H1 (cell line): ENCODE data around the gene WDR64. TPM values are rescaled to one million over a fixed set of nuclear protein-coding genes. Genes with fewer than 3 reads are reported as not detected.

ENCODE experiments used
- CTCF ChIA-PET: fragments of 300-600 bp; sonication (Branson Sonifier 250); formaldehyde crosslinking; loops from one replicate; lab custom pipeline; 2021; ENCODE audit not compliant: partially characterized antibody; lab: Charles Lee
- POLR2A ChIA-PET: fragments of 300-600 bp; sonication (Branson Sonifier 250); formaldehyde crosslinking; loops from one replicate; lab custom pipeline; 2021; ENCODE audit warnings: inconsistent platforms; ENCODE audit not compliant: partially characterized antibody; lab: Charles Lee
- DNase-seq, 2 experiments: peaks; one replicate each; pipeline versions ENCODE4 v3.0.0 to v3.0.0-alpha.2; 2010 to 2022; ENCODE audit warnings: low spot score in 2 of 2, low read depth in 1 of 2, mixed read lengths in 1 of 2
- FAIRE-seq: peaks from 2 replicates; lab custom pipeline; 2011; peaks lifted over from hg19 to GRCh38; lab: Jason Lieb, UNC
- H2AFZ ChIP-seq: 2 replicates; pipeline ENCODE4 v1.8.1; 2012; ENCODE audit warnings: low read length, inconsistent platforms
- H2AK5ac ChIP-seq: 2 replicates; pipeline ENCODE4 v1.6.1; 2013; ENCODE audit warnings: low read depth, low read length
- H2BK120ac ChIP-seq: replicated peaks from 2 replicates; pipeline ENCODE3; 2013; ENCODE audit warnings: low read depth, low read length, inconsistent platforms
- H2BK12ac ChIP-seq: 2 replicates; pipeline ENCODE4 v1.6.1; 2013; ENCODE audit warnings: low read depth, low read length
- H2BK15ac ChIP-seq: 2 replicates; pipeline ENCODE4 v1.6.1; 2013; ENCODE audit warnings: low read length
- H2BK20ac ChIP-seq: 2 replicates; pipeline ENCODE4 v1.6.1; 2013; ENCODE audit warnings: low read length
- H2BK5ac ChIP-seq: 2 replicates; pipeline ENCODE4 v1.6.1; 2013; ENCODE audit warnings: low read depth, low read length
- H3K14ac ChIP-seq: 2 replicates; pipeline ENCODE4 v1.6.1; 2013; ENCODE audit warnings: inconsistent platforms; ENCODE audit not compliant: insufficient read length
- H3K18ac ChIP-seq: 2 replicates; pipeline ENCODE4 v1.6.1; 2013; ENCODE audit warnings: low read length; ENCODE audit errors: extremely low read depth
- H3K23ac ChIP-seq: 2 replicates; pipeline ENCODE4 v1.6.1; 2013; ENCODE audit warnings: inconsistent platforms; ENCODE audit not compliant: insufficient read length
- H3K23me2 ChIP-seq: 2 replicates; pipeline ENCODE4 v1.6.1; 2013; ENCODE audit warnings: low read depth, low read length
- H3K27ac ChIP-seq: 2 replicates; pipeline ENCODE4 v1.6.1; 2011; ENCODE audit warnings: low read depth, low read length, inconsistent platforms
- H3K27me3 ChIP-seq, 4 experiments: replicated peaks in 1 of 4; 1 replicate in 1 of 4; 2 replicates in 3 of 4; pipeline versions ENCODE4 v1.6.1 to v1.8.1; 2011 to 2013; ENCODE audit warnings: low read length in 3 of 4, mild to moderate bottlenecking in 3 of 4, inconsistent platforms in 2 of 4, mixed read lengths in 2 of 4, moderate library complexity in 1 of 4; ENCODE audit not compliant: control insufficient read depth in 3 of 4, insufficient read depth in 3 of 4; ENCODE audit errors: extremely low read depth in 1 of 4
- H3K36me3 ChIP-seq, 4 experiments: 2 replicates each; pipeline versions ENCODE4 v1.6.1 to v1.8.1; 2011 to 2013; ENCODE audit warnings: mild to moderate bottlenecking in 4 of 4, low read length in 3 of 4, moderate library complexity in 2 of 4, control low read depth in 1 of 4, inconsistent platforms in 1 of 4; ENCODE audit not compliant: insufficient read depth in 4 of 4, control insufficient read depth in 2 of 4
- H3K4ac ChIP-seq: replicated peaks from 2 replicates; pipeline ENCODE3; 2013; ENCODE audit warnings: low read length, low read depth, mixed read lengths, inconsistent platforms; ENCODE audit not compliant: insufficient read length
- H3K4me1 ChIP-seq, 4 experiments: replicated peaks in 1 of 4; 1 replicate in 1 of 4; 2 replicates in 3 of 4; pipeline versions ENCODE4 v1.6.1 to v1.8.1; 2011 to 2013; ENCODE audit warnings: low read length in 3 of 4, inconsistent platforms in 2 of 4, mixed read lengths in 1 of 4; ENCODE audit not compliant: insufficient read depth in 4 of 4, control insufficient read depth in 3 of 4
- H3K4me2 ChIP-seq, 2 experiments: 2 replicates each; pipeline versions ENCODE4 v1.6.1 to v1.8.1; 2011 to 2013; ENCODE audit warnings: low read depth in 2 of 2, low read length in 2 of 2, control low read depth in 1 of 2, inconsistent platforms in 1 of 2, mild to moderate bottlenecking in 1 of 2; ENCODE audit not compliant: insufficient read depth in 1 of 2
- H3K4me3 ChIP-seq, 4 experiments: fragments of 200-600, 300-600 bp in 1 of 4; sonication (generic), shearing (Covaris generic), sonication (Bioruptor Twin) in 1 of 4; 2 replicates each; pipeline versions ENCODE4 v1.5.1 to v1.8.1; 2011 to 2016; ENCODE audit warnings: low read length in 4 of 4, low read depth in 3 of 4, control low read depth in 2 of 4, inconsistent platforms in 2 of 4, mild to moderate bottlenecking in 2 of 4, mixed read lengths in 1 of 4, moderate library complexity in 1 of 4; ENCODE audit not compliant: insufficient read depth in 2 of 4; ENCODE audit errors: extremely low read depth in 1 of 4
- H3K56ac ChIP-seq: replicated peaks from 2 replicates; pipeline ENCODE3; 2013; ENCODE audit warnings: low read depth, mild to moderate bottlenecking, mixed read lengths, low read length, inconsistent platforms; ENCODE audit not compliant: insufficient read length
- H3K79me1 ChIP-seq: 2 replicates; pipeline ENCODE4 v1.6.1; 2013; ENCODE audit warnings: low read depth, low read length, control low read depth
- H3K79me2 ChIP-seq, 2 experiments: 2 replicates each; pipeline versions ENCODE4 v1.6.1 to v1.8.1; 2012 to 2013; ENCODE audit warnings: low read length in 2 of 2, mild to moderate bottlenecking in 2 of 2, inconsistent platforms in 1 of 2; ENCODE audit not compliant: insufficient read depth in 2 of 2, control insufficient read depth in 1 of 2
- H3K9ac ChIP-seq, 4 experiments: replicated peaks in 1 of 4; 1 replicate in 1 of 4; 2 replicates in 3 of 4; pipeline versions ENCODE4 v1.6.1 to v1.8.1; 2011 to 2013; ENCODE audit warnings: low read depth in 3 of 4, low read length in 3 of 4, control low read depth in 2 of 4, mild to moderate bottlenecking in 2 of 4, moderate library complexity in 2 of 4, inconsistent platforms in 1 of 4; ENCODE audit errors: extremely low read depth in 1 of 4
- H3K9me3 ChIP-seq, 2 experiments: 2 replicates each; pipeline versions ENCODE4 v1.6.1 to v1.8.1; 2012 to 2013; ENCODE audit warnings: mild to moderate bottlenecking in 2 of 2, moderate library complexity in 2 of 2, control low read depth in 1 of 2, inconsistent platforms in 1 of 2, low read depth in 1 of 2, low read length in 1 of 2, mixed read lengths in 1 of 2; ENCODE audit not compliant: insufficient read depth in 2 of 2
- H4K20me1 ChIP-seq, 2 experiments: replicated peaks in 1 of 2; 2 replicates each; pipeline versions ENCODE3 to v1.8.1; 2011 to 2013; ENCODE audit warnings: inconsistent platforms in 2 of 2, low read length in 2 of 2, mild to moderate bottlenecking in 1 of 2; ENCODE audit not compliant: insufficient read depth in 2 of 2, control insufficient read depth in 1 of 2
- H4K5ac ChIP-seq: 2 replicates; pipeline ENCODE4 v1.6.1; 2013; ENCODE audit warnings: low read length, low read depth, mixed read lengths, inconsistent platforms; ENCODE audit not compliant: insufficient read length
- H4K8ac ChIP-seq: 2 replicates; pipeline ENCODE4 v1.8.0; 2013; ENCODE audit warnings: mild to moderate bottlenecking, moderate library complexity, low read length, inconsistent platforms; ENCODE audit not compliant: insufficient read depth; ENCODE audit errors: extremely low read depth
- H4K91ac ChIP-seq: replicated peaks from 2 replicates; pipeline ENCODE3; 2013; ENCODE audit warnings: low read length, mixed read lengths, inconsistent platforms; ENCODE audit not compliant: insufficient read length
- CHD2 ChIP-seq: IDR thresholded peaks from 2 replicates; pipeline ENCODE4 v1.6.1; 2012; ENCODE audit warnings: low read length, improper control_type of control experiment
- KDM5A ChIP-seq: fragments of 200-600 bp; IDR thresholded peaks from 2 replicates; pipeline ENCODE4 v1.7.1; 2012; ENCODE audit warnings: mild to moderate bottlenecking, low read length, inconsistent platforms, mixed read lengths
- POLR2AphosphoS5 ChIP-seq: IDR thresholded peaks from 2 replicates; pipeline ENCODE4 v1.6.1; 2011; ENCODE audit warnings: low read depth, low read length
- SRF ChIP-seq: IDR thresholded peaks from 2 replicates; pipeline ENCODE4 v1.6.1; 2011; ENCODE audit warnings: mild to moderate bottlenecking, low read depth, low read length, moderate library complexity
- WGBS, 2 experiments: shearing (Covaris generic) in 1 of 2; methylation state at CpG; one replicate each; pipeline versions ENCODE4 v1.1.6 to v1.1.7; 2013 to 2015; ENCODE audit warnings: low lambda C conversion rate in 2 of 2, mixed read lengths in 2 of 2, inconsistent platforms in 1 of 2, low coverage in 1 of 2, missing lambda C conversion rate in 1 of 2; ENCODE audit not compliant: insufficient replicate concordance in 2 of 2, insufficient coverage in 1 of 2, insufficient read length in 1 of 2; ENCODE audit errors: extremely low coverage in 1 of 2, missing lambda C conversion rate in 1 of 2; 5-methylcytosine and 5-hydroxymethylcytosine counted together
- polyA plus RNA-seq, 7 experiments: library from polyadenylated mRNA; depleted of rRNA in 3 of 7; stranded (reverse) in 5 of 7; unstranded in 2 of 7; fragments of >200 nt in 5 of 7; fragments of 200-250 nt in 2 of 7; gene quantifications; 1 replicate in 5 of 7; 2 replicates in 1 of 7; 4 replicates in 1 of 7; pipeline versions ENCODE4 v1.2.1 to v1.2.3, GENCODE V29; 2011 to 2013; ENCODE audit warnings: missing spikeins in 2 of 7, mixed read lengths in 2 of 7
- total RNA-seq: library from RNA; stranded (reverse); fragmentation: NEBNext Ultra II Directional; extraction: Animal tissue kit (Norgen Biotek cat#: 25700); gene quantifications from 2 replicates; pipeline ENCODE4 v1.2.1, GENCODE V29; 2021
- TF ChIP-seq, protein P1 (sequence below): IDR thresholded peaks from 2 replicates; pipeline ENCODE4 v1.6.1; 2011; ENCODE audit warnings: low read length, improper control_type of control experiment
- TF ChIP-seq, protein P2 (sequence below), 3 experiments: IDR thresholded peaks; 1 replicate in 2 of 3; 2 replicates in 1 of 3; pipeline versions ENCODE4 v1.5.1 to v1.6.1; 2011; ENCODE audit warnings: low read length in 3 of 3, mild to moderate bottlenecking in 3 of 3, inconsistent platforms in 2 of 3, low read depth in 1 of 3, moderate library complexity in 1 of 3; ENCODE audit not compliant: insufficient read depth in 1 of 3; ENCODE audit errors: control extremely low read depth in 1 of 3

The WDR64 gene
- total and polyA plus RNA-seq, 2 of the 8 experiments (the other 6 are each of a cell fraction or from before 2014, with no cell fraction given): 0.02 TPM; not detected in 1

DNA sequence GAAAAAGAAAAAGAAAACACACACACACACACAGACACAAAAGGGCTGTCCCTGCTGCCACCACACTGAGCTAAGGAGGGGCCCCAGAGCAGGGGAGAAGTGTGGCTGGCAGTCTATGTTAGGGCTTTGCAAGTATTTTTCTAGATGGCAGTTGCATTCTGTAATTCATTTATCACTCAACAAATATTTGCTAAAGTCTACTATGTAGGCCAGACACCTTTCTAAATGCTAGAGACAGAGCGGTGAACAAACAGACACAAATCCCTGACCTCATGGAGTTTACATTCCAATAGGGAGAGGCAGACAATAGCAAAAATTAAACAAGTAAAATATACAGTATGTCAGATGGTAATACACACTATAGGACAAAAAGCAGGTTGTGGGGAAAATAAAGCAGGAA, 20.2 kb downstream of the WDR64 start:
- Histone ChIP-seq H2BK120ac (no peak overlapping the region), H2BK15ac (no peak overlapping the region), H4K20me1 (peaks cover 0 to 2% of the 10 kb centered on the region in 2 experiments), H2BK20ac (no peak overlapping the region), H3K27me3 (no peaks in the 10 kb centered on the region), H4K5ac (no peak overlapping the region), H2AK5ac (no peak overlapping the region), H4K91ac (no peak overlapping the region), H2BK5ac (no peak overlapping the region), H3K79me2 (no peaks in the 10 kb centered on the region), H3K79me1 (no peaks in the 10 kb centered on the region), H3K9ac (no peak overlapping the region), H3K23me2 (no peaks in the 10 kb centered on the region), H3K4me3 (no peak overlapping the region), H3K9me3 (no peaks in the 10 kb centered on the region), H3K4me2 (no peak overlapping the region), H3K4ac (no peak overlapping the region), H4K8ac (no peak overlapping the region), H3K18ac (no peak overlapping the region), H3K56ac (no peak overlapping the region), H3K27ac (no peak overlapping the region), H3K14ac (no peak overlapping the region), H2BK12ac (no peak overlapping the region), H3K23ac (no peak overlapping the region), H3K4me1 (no peaks in the 10 kb centered on the region), H2AFZ (no peak overlapping the region), H3K36me3 (no peaks in the 10 kb centered on the region)
- no peak for FAIRE-seq
- ChIA-PET POLR2A (no interaction called here), CTCF (no interaction called here)
- TF ChIP-seq CHD2 (no peak), SRF (no peak), POLR2AphosphoS5 (no peak), KDM5A (no peak)
- TF ChIP-seq, protein P1, sequence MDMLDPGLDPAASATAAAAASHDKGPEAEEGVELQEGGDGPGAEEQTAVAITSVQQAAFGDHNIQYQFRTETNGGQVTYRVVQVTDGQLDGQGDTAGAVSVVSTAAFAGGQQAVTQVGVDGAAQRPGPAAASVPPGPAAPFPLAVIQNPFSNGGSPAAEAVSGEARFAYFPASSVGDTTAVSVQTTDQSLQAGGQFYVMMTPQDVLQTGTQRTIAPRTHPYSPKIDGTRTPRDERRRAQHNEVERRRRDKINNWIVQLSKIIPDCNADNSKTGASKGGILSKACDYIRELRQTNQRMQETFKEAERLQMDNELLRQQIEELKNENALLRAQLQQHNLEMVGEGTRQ: no peak
- TF ChIP-seq, protein P2, sequence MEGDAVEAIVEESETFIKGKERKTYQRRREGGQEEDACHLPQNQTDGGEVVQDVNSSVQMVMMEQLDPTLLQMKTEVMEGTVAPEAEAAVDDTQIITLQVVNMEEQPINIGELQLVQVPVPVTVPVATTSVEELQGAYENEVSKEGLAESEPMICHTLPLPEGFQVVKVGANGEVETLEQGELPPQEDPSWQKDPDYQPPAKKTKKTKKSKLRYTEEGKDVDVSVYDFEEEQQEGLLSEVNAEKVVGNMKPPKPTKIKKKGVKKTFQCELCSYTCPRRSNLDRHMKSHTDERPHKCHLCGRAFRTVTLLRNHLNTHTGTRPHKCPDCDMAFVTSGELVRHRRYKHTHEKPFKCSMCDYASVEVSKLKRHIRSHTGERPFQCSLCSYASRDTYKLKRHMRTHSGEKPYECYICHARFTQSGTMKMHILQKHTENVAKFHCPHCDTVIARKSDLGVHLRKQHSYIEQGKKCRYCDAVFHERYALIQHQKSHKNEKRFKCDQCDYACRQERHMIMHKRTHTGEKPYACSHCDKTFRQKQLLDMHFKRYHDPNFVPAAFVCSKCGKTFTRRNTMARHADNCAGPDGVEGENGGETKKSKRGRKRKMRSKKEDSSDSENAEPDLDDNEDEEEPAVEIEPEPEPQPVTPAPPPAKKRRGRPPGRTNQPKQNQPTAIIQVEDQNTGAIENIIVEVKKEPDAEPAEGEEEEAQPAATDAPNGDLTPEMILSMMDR (IDR thresholded peaks at IDR 0.05; ENCODE audit: control extremely low read depth in 1 of 3, insufficient read depth in 1 of 3, low read depth in 1 of 3, low read length in 3 of 3): no peak
- WGBS, 2 experiments: 100% methylated on average over 1 of the region's 1 CpG; no CpG with 5 or more reads in 1 of the 2 experiments
- no peak for DNase-seq
